Epithelial cell of esophagus (primary cell): ENCODE measurements around the gene QKI.

Source experiments
- DNase-seq: peaks from one replicate; pipeline ENCODE4 v3.0.0; 2010; ENCODE audit warnings: low read depth
- H3K4me3 ChIP-seq: 2 replicates; pipeline ENCODE4 v1.5.1; 2011; ENCODE audit warnings: mild to moderate bottlenecking, low read length, control low read depth
- TF ChIP-seq, protein P1 (sequence below): IDR thresholded peaks from 2 replicates; pipeline ENCODE4 v1.5.1; 2011; ENCODE audit warnings: low read depth, mild to moderate bottlenecking, low read length, control low read depth, inconsistent platforms; ENCODE audit not compliant: insufficient read depth; ENCODE audit errors: missing control alignments

QKI gene

DNA sequence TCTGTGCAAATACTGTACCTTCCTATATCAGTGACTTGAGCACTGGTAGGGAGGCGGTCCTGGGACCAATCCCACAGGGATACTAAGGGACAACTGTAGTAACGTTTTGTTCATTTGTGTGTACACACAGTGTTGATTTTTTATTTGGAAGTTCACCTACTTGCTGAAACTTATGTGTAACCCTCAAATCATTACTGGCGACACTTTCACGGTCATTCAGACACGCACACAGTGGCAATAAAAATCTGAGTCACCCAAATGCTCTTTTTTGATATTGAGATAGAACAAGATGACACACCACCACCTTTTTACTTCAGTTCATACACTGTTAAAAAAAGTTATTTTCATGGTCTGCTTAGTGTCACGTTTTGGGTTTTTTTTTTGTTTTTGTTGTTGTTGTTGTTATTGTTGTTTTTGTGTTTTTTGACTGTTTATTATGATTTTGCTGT is 79.8 kb downstream of the QKI start:
- TF ChIP-seq, protein P1, sequence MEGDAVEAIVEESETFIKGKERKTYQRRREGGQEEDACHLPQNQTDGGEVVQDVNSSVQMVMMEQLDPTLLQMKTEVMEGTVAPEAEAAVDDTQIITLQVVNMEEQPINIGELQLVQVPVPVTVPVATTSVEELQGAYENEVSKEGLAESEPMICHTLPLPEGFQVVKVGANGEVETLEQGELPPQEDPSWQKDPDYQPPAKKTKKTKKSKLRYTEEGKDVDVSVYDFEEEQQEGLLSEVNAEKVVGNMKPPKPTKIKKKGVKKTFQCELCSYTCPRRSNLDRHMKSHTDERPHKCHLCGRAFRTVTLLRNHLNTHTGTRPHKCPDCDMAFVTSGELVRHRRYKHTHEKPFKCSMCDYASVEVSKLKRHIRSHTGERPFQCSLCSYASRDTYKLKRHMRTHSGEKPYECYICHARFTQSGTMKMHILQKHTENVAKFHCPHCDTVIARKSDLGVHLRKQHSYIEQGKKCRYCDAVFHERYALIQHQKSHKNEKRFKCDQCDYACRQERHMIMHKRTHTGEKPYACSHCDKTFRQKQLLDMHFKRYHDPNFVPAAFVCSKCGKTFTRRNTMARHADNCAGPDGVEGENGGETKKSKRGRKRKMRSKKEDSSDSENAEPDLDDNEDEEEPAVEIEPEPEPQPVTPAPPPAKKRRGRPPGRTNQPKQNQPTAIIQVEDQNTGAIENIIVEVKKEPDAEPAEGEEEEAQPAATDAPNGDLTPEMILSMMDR: no peak
- H3K4me3 ChIP-seq: no peak overlapping the region
- DNase-seq: no peak

DNA sequence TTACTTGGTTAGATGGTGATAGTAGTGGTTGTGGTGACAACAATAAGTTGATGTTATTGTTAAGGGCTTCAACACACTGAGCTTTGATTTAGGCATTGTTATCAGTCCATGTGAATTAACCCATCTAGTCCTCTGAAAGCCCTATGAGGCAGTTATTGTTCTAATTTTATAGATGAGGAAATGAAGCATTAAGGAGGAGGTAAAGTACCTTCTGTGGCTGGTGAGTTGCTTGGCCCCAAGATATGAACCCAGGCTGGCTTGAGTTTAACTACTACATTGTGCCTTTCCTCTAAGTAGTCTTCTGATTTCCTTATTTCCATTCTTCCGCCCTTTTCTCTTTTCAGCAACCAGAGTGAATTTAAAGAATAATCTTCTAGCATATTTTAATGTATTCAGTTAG is 81.7 kb downstream of the QKI start:
- TF ChIP-seq, protein P1: no peak
- DNase-seq: no peak
- H3K4me3 ChIP-seq: no peak overlapping the region

DNA sequence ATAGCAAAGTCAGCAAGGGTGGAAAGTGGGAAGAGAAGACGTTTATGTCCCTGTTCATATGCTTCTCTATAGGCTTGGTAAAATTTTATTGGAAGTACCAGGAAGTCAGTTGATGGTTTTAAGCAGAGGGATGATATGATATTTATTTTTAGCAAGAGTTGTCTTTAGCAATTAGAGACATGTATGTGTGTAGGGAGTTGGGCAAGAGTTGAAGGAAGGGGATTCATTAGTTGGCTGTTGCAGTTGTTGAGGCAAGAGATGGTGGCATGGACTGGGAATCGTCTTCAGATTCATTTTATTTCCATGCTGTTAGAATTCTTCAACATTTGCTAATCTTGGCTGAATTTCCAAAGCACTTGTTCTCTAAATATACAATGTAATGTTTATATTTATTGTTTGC is 85.6 kb downstream of the QKI start:
- H3K4me3 ChIP-seq: no peak overlapping the region
- TF ChIP-seq, protein P1: no peak
- no peak for DNase-seq

DNA sequence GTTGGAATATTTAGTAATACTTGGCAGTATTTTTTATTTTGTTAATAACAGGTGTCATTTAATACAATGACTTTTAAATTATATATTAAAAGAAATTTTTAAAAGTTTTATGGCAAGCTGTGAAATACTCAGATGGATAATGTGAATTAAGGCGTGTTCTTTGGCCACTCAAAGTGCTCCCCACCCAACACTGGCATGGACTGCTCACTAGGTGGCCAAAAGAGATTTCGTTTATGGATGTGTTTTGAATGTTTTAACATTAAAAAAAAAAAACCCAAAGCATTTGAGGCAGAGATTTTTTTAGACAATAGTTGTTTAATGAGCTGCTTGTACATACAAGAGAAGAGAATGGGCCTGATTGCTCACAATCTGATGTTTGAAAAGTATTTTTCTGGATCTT is 86.5 kb downstream of the QKI start:
- H3K4me3 ChIP-seq: no peak overlapping the region
- no peak for DNase-seq
- TF ChIP-seq, protein P1: no peak

DNA sequence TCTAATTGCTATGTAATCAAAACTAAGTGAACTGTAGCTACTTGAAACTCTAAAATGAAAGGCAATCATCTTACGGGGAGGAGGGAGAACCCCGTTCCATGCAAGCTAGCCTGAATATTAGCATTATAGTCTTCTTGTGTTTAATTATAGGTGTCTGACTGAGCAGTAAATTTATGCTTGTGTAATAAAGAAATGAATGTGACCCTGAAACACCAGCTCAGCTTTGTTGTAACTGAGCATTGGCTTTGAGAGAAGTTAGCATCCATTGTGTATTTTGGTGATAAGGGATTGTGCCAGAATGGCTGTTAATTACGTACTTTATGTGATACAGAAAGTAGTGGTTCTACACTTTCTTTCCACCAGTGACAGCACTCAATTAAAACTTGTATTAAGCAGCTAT is 86.9 kb downstream of the QKI start:
- TF ChIP-seq, protein P1: no peak
- no peak overlapping the region for H3K4me3 ChIP-seq
- no peak for DNase-seq

DNA sequence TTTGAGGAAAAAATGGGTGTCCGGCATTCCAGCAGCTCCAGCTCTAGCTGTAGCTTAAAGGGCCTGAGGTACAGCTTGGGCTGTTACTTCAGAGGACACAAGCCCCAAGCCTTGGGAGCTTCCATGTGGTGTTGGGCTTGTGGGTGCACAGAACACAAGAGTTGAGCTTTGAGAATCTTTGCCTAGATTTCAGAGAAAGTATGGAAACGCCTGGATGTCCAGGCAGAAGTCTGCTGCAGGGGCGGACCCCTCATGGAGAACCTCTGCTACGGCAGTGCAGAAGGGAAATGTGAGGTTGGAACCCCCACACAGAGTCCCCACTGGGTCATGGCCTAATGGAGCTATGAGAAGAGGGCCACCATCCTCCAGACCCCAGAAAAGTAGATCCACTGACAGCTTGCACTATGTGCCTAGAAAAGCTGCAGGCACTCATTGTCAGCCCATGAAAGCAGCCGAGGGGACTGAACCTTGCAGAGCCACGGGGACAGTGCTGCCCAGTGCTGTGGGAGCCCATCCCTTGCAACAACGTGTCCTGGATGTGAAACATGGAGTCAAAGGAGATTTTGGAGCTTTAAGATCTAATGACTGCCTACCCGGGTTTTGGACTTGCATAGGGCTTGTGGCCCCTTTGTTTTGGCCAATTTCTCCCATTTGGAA is 90.6 kb downstream of the QKI start:
- H3K4me3 ChIP-seq: no peak overlapping the region
- no peak for DNase-seq
- TF ChIP-seq, protein P1: no peak

DNA sequence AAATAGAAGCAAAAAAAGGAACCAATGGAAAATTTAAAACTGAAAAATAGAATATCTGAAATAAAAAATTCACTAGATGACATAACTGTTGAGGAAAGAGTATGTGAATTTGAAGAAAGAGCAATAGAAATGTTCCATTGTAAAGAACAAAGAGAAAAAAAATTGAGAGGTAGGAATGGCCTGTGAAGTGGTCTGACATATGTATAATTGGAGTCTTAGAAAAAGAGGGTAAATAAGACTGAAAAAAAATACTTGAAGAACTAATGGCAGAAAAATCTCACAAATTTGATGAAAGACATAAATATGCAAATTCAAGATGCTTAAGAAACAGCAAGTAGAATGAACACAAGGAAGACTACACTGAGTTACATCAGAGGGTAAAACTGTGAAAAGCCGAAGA is 93.4 kb downstream of the QKI start:
- H3K4me3 ChIP-seq: no peak overlapping the region
- no peak for DNase-seq
- TF ChIP-seq, protein P1: no peak
